WTC11 (cell line): ENCODE results near the gene CAST. TPM values are rescaled to one million over a fixed set of nuclear protein-coding genes. Genes with fewer than 3 reads are reported as not detected.
A peak's percentile ranks its signal among the peaks of the same experiment; 100 is the strongest.

ENCODE experiments used
- ATAC-seq: fragments of 200-7000 bp; cut with Tn5 transposase; 2 replicates; pipeline ENCODE4 v1.10.0; 2021; ENCODE audit warnings: mild to moderate bottlenecking, moderate library complexity
- CTCF ChIA-PET: fragments of 300-600 bp; sonication (Branson Sonifier 250); formaldehyde crosslinking; loops from one replicate; lab custom pipeline; 2021; ENCODE audit warnings: antibody characterized with exemption; lab: Charles Lee
- POLR2A ChIA-PET: fragments of 350-600 bp; sonication (Branson Sonifier 250); formaldehyde crosslinking; loops from one replicate; lab custom pipeline; 2021; ENCODE audit warnings: antibody characterized with exemption; lab: Charles Lee
- DNase-seq: peaks from one replicate; pipeline ENCODE4 v3.0.0; 2021; ENCODE audit warnings: low spot score
- H3K27ac Mint-ChIP-seq: 2 replicates; pipeline ENCODE4 v1.8.0; 2021; ENCODE audit warnings: mixed read lengths
- H3K27me3 Mint-ChIP-seq: 2 replicates; pipeline ENCODE4 v1.8.0; 2021; ENCODE audit warnings: low read depth, mild to moderate bottlenecking, moderate library complexity, mixed read lengths
- H3K36me3 Mint-ChIP-seq: 2 replicates; pipeline ENCODE4 v1.8.0; 2021; ENCODE audit warnings: mixed read lengths
- H3K4me1 Mint-ChIP-seq: 2 replicates; pipeline ENCODE4 v1.8.0; 2022; ENCODE audit warnings: mixed read lengths
- H3K4me3 Mint-ChIP-seq: 2 replicates; pipeline ENCODE4 v1.8.0; 2021; ENCODE audit warnings: mild to moderate bottlenecking, moderate library complexity, mixed read lengths
- H3K9me3 Mint-ChIP-seq: 2 replicates; pipeline ENCODE4 v1.8.0; 2021; ENCODE audit warnings: mixed read lengths
- FOXK1 ChIP-seq: sonication (generic); formaldehyde crosslinking; IDR thresholded peaks from 2 replicates; pipeline ENCODE4 v1.8.0; 2022; ENCODE audit warnings: mild to moderate bottlenecking, moderate library complexity, missing genetic modification reagents
- GRHL2 ChIP-seq: fragments of 250-450 bp; sonication (Bioruptor Pico); IDR thresholded peaks from 2 replicates; pipeline ENCODE4 v1.8.0; 2022; ENCODE audit warnings: mild to moderate bottlenecking, moderate library complexity; ENCODE audit not compliant: insufficient replicate concordance, severe bottlenecking
- NR2C2 ChIP-seq: sonication (generic); formaldehyde crosslinking; IDR thresholded peaks from 2 replicates; pipeline ENCODE4 v1.8.0; 2022; ENCODE audit warnings: mild to moderate bottlenecking, missing genetic modification reagents
- PRRX2 ChIP-seq: fragments of 250-450 bp; sonication (Bioruptor Pico); IDR thresholded peaks from 2 replicates; pipeline ENCODE4 v1.8.0; 2021; ENCODE audit warnings: mild to moderate bottlenecking
- TCF7 ChIP-seq: sonication (generic); formaldehyde crosslinking; IDR thresholded peaks from 2 replicates; pipeline ENCODE4 v1.8.0; 2022; ENCODE audit warnings: mild to moderate bottlenecking, low read depth, missing genetic modification reagents, moderate library complexity
- TEAD1 ChIP-seq: sonication (generic); formaldehyde crosslinking; IDR thresholded peaks from 2 replicates; pipeline ENCODE4 v1.8.0; 2022; ENCODE audit warnings: mild to moderate bottlenecking, missing genetic modification reagents
- TEAD4 ChIP-seq: sonication (generic); formaldehyde crosslinking; IDR thresholded peaks from 2 replicates; pipeline ENCODE4 v1.8.0; 2022; ENCODE audit warnings: mild to moderate bottlenecking, missing genetic modification reagents
- ZNF416 ChIP-seq: fragments of 250-450 bp; sonication (Bioruptor Pico); IDR thresholded peaks from 2 replicates; pipeline ENCODE4 v1.9.0; 2021; ENCODE audit warnings: mild to moderate bottlenecking, inconsistent platforms
- total RNA-seq: library from RNA; stranded (reverse); gene quantifications from 3 replicates; pipeline ENCODE4 v1.2.3, GENCODE V29; 2021
- TF ChIP-seq, protein P1 (sequence below): sonication (generic); formaldehyde crosslinking; conservative IDR thresholded peaks from 2 replicates; pipeline ENCODE4 v1.8.1; 2023; ENCODE audit warnings: mild to moderate bottlenecking, low read depth, missing genetic modification reagents, moderate library complexity
- TF ChIP-seq, protein P2 (sequence below): sonication (generic); formaldehyde crosslinking; IDR thresholded peaks from 2 replicates; pipeline ENCODE4 v1.8.1; 2022; ENCODE audit warnings: low read depth, mild to moderate bottlenecking, moderate library complexity, missing genetic modification reagents, borderline replicate concordance
- TF ChIP-seq, protein P3 (sequence below): sonication (generic); formaldehyde crosslinking; IDR thresholded peaks from 2 replicates; pipeline ENCODE4 v1.8.1; 2023; ENCODE audit warnings: mild to moderate bottlenecking, missing genetic modification reagents, moderate library complexity
- TF ChIP-seq, protein P4 (sequence below): sonication (generic); formaldehyde crosslinking; IDR thresholded peaks from 2 replicates; pipeline ENCODE4 v1.8.0; 2022; ENCODE audit warnings: mild to moderate bottlenecking, missing genetic modification reagents
- TF ChIP-seq, protein P5 (sequence below): sonication (generic); formaldehyde crosslinking; IDR thresholded peaks from 2 replicates; pipeline ENCODE4 v1.8.0; 2023; ENCODE audit warnings: mild to moderate bottlenecking, missing genetic modification reagents
- TF ChIP-seq, protein P6 (sequence below): fragments of 250-450 bp; sonication (Bioruptor Pico); IDR thresholded peaks from 2 replicates; pipeline ENCODE4 v1.9.0; 2021; ENCODE audit warnings: mild to moderate bottlenecking, borderline replicate concordance
- TF ChIP-seq, protein P7 (sequence below): sonication (generic); formaldehyde crosslinking; IDR thresholded peaks from 2 replicates; pipeline ENCODE4 v1.8.1; 2023; ENCODE audit warnings: mild to moderate bottlenecking, missing genetic modification reagents
- TF ChIP-seq, protein P8 (sequence below): sonication (generic); formaldehyde crosslinking; IDR thresholded peaks from 2 replicates; pipeline ENCODE4 v1.8.1; 2022; ENCODE audit warnings: mild to moderate bottlenecking, moderate library complexity, missing genetic modification reagents
- TF ChIP-seq, protein P9 (sequence below): sonication (generic); formaldehyde crosslinking; IDR thresholded peaks from 2 replicates; pipeline ENCODE4 v1.8.1; 2022; ENCODE audit warnings: low read depth, missing genetic modification reagents, borderline replicate concordance

CAST gene
- total RNA-seq, 1 experiment from 2014 or later = 40.0 TPM

DNA sequence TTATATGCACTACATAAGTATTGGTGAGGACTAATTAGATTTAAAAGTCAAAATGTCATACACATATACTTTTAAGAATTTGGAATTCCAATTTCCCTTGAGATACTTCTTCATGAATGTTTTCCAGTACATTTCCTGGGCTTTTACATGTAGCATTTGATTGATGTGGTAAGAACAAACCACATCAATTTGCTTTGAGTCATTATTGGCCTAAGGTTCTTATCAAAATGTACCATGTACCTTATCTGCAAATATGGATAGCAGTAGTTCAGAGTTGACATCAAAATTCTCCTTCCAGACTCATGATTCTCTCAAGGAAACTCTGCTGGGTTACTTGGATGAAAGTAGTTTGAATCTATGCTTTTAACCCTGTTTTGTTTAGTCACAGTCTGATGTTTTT, 2.5 kb downstream of the CAST start (continued):
- TF ChIP-seq, protein P1, sequence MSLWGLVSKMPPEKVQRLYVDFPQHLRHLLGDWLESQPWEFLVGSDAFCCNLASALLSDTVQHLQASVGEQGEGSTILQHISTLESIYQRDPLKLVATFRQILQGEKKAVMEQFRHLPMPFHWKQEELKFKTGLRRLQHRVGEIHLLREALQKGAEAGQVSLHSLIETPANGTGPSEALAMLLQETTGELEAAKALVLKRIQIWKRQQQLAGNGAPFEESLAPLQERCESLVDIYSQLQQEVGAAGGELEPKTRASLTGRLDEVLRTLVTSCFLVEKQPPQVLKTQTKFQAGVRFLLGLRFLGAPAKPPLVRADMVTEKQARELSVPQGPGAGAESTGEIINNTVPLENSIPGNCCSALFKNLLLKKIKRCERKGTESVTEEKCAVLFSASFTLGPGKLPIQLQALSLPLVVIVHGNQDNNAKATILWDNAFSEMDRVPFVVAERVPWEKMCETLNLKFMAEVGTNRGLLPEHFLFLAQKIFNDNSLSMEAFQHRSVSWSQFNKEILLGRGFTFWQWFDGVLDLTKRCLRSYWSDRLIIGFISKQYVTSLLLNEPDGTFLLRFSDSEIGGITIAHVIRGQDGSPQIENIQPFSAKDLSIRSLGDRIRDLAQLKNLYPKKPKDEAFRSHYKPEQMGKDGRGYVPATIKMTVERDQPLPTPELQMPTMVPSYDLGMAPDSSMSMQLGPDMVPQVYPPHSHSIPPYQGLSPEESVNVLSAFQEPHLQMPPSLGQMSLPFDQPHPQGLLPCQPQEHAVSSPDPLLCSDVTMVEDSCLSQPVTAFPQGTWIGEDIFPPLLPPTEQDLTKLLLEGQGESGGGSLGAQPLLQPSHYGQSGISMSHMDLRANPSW (CRISPR knock-in tag) = no peak
- TF ChIP-seq, protein P2, sequence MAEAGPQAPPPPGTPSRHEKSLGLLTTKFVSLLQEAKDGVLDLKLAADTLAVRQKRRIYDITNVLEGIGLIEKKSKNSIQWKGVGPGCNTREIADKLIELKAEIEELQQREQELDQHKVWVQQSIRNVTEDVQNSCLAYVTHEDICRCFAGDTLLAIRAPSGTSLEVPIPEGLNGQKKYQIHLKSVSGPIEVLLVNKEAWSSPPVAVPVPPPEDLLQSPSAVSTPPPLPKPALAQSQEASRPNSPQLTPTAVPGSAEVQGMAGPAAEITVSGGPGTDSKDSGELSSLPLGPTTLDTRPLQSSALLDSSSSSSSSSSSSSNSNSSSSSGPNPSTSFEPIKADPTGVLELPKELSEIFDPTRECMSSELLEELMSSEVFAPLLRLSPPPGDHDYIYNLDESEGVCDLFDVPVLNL (CRISPR knock-in tag) = no peak
- no peak for TF ChIP-seq FOXK1 (CRISPR knock-in tag)

DNA sequence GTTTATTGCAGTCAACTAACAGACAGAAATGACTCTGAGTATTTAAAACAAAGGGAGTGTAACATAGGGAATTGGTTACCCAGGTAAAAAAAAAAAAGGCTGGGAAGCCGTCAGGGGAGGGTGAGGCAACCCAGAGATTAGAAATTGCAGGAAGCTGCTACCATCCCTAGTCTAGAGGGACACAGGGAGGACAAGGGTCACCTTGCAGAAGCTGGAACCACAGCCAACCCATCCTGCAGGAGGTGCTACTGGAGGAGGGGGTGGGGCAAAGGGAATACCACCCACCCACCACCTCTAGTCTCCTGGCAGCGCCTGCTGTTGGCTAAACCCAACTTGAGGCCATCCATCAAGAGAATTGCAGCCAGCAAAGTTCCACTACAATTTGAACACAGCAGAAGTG, 6.5 kb downstream of the CAST start:
- CTCF ChIA-PET = no interaction called here
- Mint-ChIP-seq H3K27ac (no peak overlapping the region), H3K4me3 (no peak overlapping the region), H3K27me3 (peaks cover 17% of the 10 kb centered on the region), H3K9me3 (no peaks in the 10 kb centered on the region), H3K36me3 (no peaks in the 10 kb centered on the region), H3K4me1 (peaks cover 6% of the 10 kb centered on the region)
- peak; percentile 98 for ATAC-seq
- DNase-seq = peak; percentile 20
- POLR2A ChIA-PET = no interaction called here
- TF ChIP-seq, protein P3, sequence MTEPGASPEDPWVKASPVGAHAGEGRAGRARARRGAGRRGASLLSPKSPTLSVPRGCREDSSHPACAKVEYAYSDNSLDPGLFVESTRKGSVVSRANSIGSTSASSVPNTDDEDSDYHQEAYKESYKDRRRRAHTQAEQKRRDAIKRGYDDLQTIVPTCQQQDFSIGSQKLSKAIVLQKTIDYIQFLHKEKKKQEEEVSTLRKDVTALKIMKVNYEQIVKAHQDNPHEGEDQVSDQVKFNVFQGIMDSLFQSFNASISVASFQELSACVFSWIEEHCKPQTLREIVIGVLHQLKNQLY (CRISPR knock-in tag) = no peak
- TF ChIP-seq PRRX2 (CRISPR knock-in tag) = no peak
- TF ChIP-seq, protein P4, sequence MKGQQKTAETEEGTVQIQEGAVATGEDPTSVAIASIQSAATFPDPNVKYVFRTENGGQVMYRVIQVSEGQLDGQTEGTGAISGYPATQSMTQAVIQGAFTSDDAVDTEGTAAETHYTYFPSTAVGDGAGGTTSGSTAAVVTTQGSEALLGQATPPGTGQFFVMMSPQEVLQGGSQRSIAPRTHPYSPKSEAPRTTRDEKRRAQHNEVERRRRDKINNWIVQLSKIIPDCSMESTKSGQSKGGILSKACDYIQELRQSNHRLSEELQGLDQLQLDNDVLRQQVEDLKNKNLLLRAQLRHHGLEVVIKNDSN (CRISPR knock-in tag) = no peak
- TF ChIP-seq, protein P5, sequence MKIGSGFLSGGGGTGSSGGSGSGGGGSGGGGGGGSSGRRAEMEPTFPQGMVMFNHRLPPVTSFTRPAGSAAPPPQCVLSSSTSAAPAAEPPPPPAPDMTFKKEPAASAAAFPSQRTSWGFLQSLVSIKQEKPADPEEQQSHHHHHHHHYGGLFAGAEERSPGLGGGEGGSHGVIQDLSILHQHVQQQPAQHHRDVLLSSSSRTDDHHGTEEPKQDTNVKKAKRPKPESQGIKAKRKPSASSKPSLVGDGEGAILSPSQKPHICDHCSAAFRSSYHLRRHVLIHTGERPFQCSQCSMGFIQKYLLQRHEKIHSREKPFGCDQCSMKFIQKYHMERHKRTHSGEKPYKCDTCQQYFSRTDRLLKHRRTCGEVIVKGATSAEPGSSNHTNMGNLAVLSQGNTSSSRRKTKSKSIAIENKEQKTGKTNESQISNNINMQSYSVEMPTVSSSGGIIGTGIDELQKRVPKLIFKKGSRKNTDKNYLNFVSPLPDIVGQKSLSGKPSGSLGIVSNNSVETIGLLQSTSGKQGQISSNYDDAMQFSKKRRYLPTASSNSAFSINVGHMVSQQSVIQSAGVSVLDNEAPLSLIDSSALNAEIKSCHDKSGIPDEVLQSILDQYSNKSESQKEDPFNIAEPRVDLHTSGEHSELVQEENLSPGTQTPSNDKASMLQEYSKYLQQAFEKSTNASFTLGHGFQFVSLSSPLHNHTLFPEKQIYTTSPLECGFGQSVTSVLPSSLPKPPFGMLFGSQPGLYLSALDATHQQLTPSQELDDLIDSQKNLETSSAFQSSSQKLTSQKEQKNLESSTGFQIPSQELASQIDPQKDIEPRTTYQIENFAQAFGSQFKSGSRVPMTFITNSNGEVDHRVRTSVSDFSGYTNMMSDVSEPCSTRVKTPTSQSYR (CRISPR knock-in tag) = no peak
- TF ChIP-seq, protein P6, sequence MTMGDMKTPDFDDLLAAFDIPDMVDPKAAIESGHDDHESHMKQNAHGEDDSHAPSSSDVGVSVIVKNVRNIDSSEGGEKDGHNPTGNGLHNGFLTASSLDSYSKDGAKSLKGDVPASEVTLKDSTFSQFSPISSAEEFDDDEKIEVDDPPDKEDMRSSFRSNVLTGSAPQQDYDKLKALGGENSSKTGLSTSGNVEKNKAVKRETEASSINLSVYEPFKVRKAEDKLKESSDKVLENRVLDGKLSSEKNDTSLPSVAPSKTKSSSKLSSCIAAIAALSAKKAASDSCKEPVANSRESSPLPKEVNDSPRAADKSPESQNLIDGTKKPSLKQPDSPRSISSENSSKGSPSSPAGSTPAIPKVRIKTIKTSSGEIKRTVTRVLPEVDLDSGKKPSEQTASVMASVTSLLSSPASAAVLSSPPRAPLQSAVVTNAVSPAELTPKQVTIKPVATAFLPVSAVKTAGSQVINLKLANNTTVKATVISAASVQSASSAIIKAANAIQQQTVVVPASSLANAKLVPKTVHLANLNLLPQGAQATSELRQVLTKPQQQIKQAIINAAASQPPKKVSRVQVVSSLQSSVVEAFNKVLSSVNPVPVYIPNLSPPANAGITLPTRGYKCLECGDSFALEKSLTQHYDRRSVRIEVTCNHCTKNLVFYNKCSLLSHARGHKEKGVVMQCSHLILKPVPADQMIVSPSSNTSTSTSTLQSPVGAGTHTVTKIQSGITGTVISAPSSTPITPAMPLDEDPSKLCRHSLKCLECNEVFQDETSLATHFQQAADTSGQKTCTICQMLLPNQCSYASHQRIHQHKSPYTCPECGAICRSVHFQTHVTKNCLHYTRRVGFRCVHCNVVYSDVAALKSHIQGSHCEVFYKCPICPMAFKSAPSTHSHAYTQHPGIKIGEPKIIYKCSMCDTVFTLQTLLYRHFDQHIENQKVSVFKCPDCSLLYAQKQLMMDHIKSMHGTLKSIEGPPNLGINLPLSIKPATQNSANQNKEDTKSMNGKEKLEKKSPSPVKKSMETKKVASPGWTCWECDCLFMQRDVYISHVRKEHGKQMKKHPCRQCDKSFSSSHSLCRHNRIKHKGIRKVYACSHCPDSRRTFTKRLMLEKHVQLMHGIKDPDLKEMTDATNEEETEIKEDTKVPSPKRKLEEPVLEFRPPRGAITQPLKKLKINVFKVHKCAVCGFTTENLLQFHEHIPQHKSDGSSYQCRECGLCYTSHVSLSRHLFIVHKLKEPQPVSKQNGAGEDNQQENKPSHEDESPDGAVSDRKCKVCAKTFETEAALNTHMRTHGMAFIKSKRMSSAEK = no peak
- TF ChIP-seq GRHL2 = no peak
- TF ChIP-seq TEAD1 = no peak
- TF ChIP-seq, protein P7, sequence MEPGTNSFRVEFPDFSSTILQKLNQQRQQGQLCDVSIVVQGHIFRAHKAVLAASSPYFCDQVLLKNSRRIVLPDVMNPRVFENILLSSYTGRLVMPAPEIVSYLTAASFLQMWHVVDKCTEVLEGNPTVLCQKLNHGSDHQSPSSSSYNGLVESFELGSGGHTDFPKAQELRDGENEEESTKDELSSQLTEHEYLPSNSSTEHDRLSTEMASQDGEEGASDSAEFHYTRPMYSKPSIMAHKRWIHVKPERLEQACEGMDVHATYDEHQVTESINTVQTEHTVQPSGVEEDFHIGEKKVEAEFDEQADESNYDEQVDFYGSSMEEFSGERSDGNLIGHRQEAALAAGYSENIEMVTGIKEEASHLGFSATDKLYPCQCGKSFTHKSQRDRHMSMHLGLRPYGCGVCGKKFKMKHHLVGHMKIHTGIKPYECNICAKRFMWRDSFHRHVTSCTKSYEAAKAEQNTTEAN (CRISPR knock-in tag) = no peak
- no peak for TF ChIP-seq ZNF416 (CRISPR knock-in tag)
- TF ChIP-seq, protein P8, sequence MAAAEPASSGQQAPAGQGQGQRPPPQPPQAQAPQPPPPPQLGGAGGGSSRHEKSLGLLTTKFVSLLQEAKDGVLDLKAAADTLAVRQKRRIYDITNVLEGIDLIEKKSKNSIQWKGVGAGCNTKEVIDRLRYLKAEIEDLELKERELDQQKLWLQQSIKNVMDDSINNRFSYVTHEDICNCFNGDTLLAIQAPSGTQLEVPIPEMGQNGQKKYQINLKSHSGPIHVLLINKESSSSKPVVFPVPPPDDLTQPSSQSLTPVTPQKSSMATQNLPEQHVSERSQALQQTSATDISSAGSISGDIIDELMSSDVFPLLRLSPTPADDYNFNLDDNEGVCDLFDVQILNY = no peak
- TF ChIP-seq NR2C2 (CRISPR knock-in tag) = no peak
- TF ChIP-seq TCF7 (CRISPR knock-in tag) = no peak
- TF ChIP-seq, protein P9, sequence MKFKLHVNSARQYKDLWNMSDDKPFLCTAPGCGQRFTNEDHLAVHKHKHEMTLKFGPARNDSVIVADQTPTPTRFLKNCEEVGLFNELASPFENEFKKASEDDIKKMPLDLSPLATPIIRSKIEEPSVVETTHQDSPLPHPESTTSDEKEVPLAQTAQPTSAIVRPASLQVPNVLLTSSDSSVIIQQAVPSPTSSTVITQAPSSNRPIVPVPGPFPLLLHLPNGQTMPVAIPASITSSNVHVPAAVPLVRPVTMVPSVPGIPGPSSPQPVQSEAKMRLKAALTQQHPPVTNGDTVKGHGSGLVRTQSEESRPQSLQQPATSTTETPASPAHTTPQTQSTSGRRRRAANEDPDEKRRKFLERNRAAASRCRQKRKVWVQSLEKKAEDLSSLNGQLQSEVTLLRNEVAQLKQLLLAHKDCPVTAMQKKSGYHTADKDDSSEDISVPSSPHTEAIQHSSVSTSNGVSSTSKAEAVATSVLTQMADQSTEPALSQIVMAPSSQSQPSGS (CRISPR knock-in tag) = no peak
- TF ChIP-seq TEAD4 (CRISPR knock-in tag) = no peak
